GM12878 (cell line): ENCODE measurements around the gene ZNF200. TPM values are rescaled to one million over a fixed set of nuclear protein-coding genes. Genes with fewer than 3 reads are reported as not detected.

Source experiments
- BACH1 ChIP-seq: fragments of 450-650 bp; IDR thresholded peaks from 2 replicates; pipeline ENCODE4 v1.6.1; 2017; ENCODE audit warnings: mild to moderate bottlenecking, borderline replicate concordance
- CBFB ChIP-seq: IDR thresholded peaks from 2 replicates; pipeline ENCODE4 v1.6.1; 2016; ENCODE audit warnings: antibody characterized with exemption, low read depth
- CBX5 ChIP-seq: sonication (generic); IDR thresholded peaks from 2 replicates; pipeline ENCODE4 v1.6.1; 2016; ENCODE audit warnings: low read depth, moderate library complexity, mild to moderate bottlenecking, inconsistent platforms
- CREB1 ChIP-seq: IDR thresholded peaks from 2 replicates; pipeline ENCODE4 v1.6.1; 2012; ENCODE audit warnings: low read depth, mild to moderate bottlenecking, inconsistent platforms
- ETV6 ChIP-seq, 2 experiments: fragments of 450-650 bp in 1 of 2; IDR thresholded peaks in 1 of 2; conservative IDR thresholded peaks in 1 of 2; 2 replicates each; pipeline ENCODE4 v1.6.1; 2014; ENCODE audit warnings: antibody characterized with exemption in 1 of 2, borderline replicate concordance in 1 of 2, low read depth in 1 of 2, mild to moderate bottlenecking in 1 of 2, moderate library complexity in 1 of 2
- GATAD2B ChIP-seq: fragments of 450-650 bp; conservative IDR thresholded peaks from 2 replicates; pipeline ENCODE4 v1.6.1; 2017; ENCODE audit warnings: low read depth, mild to moderate bottlenecking, moderate library complexity
- IKZF1 ChIP-seq: fragments of 450-650 bp; conservative IDR thresholded peaks from 2 replicates; pipeline ENCODE4 v1.6.1; 2017; ENCODE audit warnings: antibody characterized with exemption, mild to moderate bottlenecking
- LARP7 ChIP-seq: fragments of 450-650 bp; IDR thresholded peaks from 2 replicates; pipeline ENCODE4 v1.6.1; 2017; ENCODE audit warnings: mild to moderate bottlenecking
- MXI1 ChIP-seq: fragments of 150-350 bp; IDR thresholded peaks from 2 replicates; pipeline ENCODE4 v1.6.1; 2011; ENCODE audit warnings: low read depth, mild to moderate bottlenecking, inconsistent platforms, low read length, improper control_type of control experiment
- NR2C1 ChIP-seq: fragments of 450-650 bp; IDR thresholded peaks from 2 replicates; pipeline ENCODE4 v1.6.1; 2017; ENCODE audit warnings: antibody characterized with exemption, mild to moderate bottlenecking, moderate library complexity
- RB1 ChIP-seq: fragments of 450-650 bp; formaldehyde crosslinking; IDR thresholded peaks from 2 replicates; pipeline ENCODE4 v1.6.1; 2017; ENCODE audit warnings: mild to moderate bottlenecking, borderline replicate concordance
- RUNX3 ChIP-seq: IDR thresholded peaks from 2 replicates; pipeline ENCODE4 v1.6.1; 2012; ENCODE audit warnings: low read length, inconsistent platforms
- SREBF1 ChIP-seq: IDR thresholded peaks from 2 replicates; pipeline ENCODE4 v1.6.1; 2012; ENCODE audit warnings: mild to moderate bottlenecking, low read length
- SRF ChIP-seq, 2 experiments: IDR thresholded peaks; 2 replicates each; pipeline ENCODE4 v1.6.1; 2011; ENCODE audit warnings: low read depth in 2 of 2, low read length in 2 of 2, mild to moderate bottlenecking in 1 of 2, moderate library complexity in 1 of 2
- TCF12 ChIP-seq: IDR thresholded peaks from 2 replicates; pipeline ENCODE4 v1.6.1; 2011; ENCODE audit warnings: low read depth, mild to moderate bottlenecking, low read length
- ZNF217 ChIP-seq: fragments of 450-650 bp; IDR thresholded peaks from 2 replicates; pipeline ENCODE4 v1.6.1; 2017; ENCODE audit warnings: antibody characterized with exemption, mild to moderate bottlenecking
- polyA plus RNA-seq, 11 experiments: library from polyadenylated mRNA; depleted of rRNA in 4 of 11; unstranded in 6 of 11; stranded (reverse) in 5 of 11; fragments of >200 nt; fragmentation: Nextera tagmentation in 4 of 11; fragmentation: Illumina TruSeq in 1 of 11; extraction: Ambion mirVana in 4 of 11; extraction: Trizol in 1 of 11; gene quantifications; 1 replicate in 1 of 11; 2 replicates in 10 of 11; pipeline versions ENCODE4 v1.2.1 to v1.2.3, GENCODE V29; 2011 to 2016; ENCODE audit warnings: inconsistent platforms in 2 of 11, missing spikeins in 2 of 11, low read depth in 1 of 11
- total RNA-seq, 4 experiments: library from RNA; depleted of rRNA in 3 of 4; stranded (reverse); fragments of >200 nt in 3 of 4; fragmentation: Illumina TruSeq in 1 of 4; extraction: Trizol in 1 of 4; gene quantifications; 2 replicates each; pipeline versions ENCODE4 v1.2.1 to v1.2.3, GENCODE V29; 2013 to 2021
- TF ChIP-seq, protein P1 (sequence below): fragments of 450-650 bp; conservative IDR thresholded peaks from 2 replicates; pipeline ENCODE4 v1.6.1; 2017; ENCODE audit warnings: mild to moderate bottlenecking, moderate library complexity
- TF ChIP-seq, protein P2 (sequence below): fragments of 450-650 bp; IDR thresholded peaks from 2 replicates; pipeline ENCODE4 v1.6.1; 2016; ENCODE audit warnings: mild to moderate bottlenecking
- TF ChIP-seq, protein P3 (sequence below): fragments of 450-650 bp; IDR thresholded peaks from 2 replicates; pipeline ENCODE4 v1.6.1; 2017; ENCODE audit warnings: mild to moderate bottlenecking, low read depth, inconsistent platforms; ENCODE audit not compliant: poor library complexity, severe bottlenecking
- TF ChIP-seq, protein P4 (sequence below): fragments of 450-650 bp; IDR thresholded peaks from 2 replicates; pipeline ENCODE4 v1.6.1; 2017; ENCODE audit warnings: borderline replicate concordance
- TF ChIP-seq, protein P5 (sequence below): fragments of 450-650 bp; IDR thresholded peaks from 2 replicates; pipeline ENCODE4 v1.6.1; 2016; ENCODE audit warnings: mild to moderate bottlenecking
- TF ChIP-seq, protein P6 (sequence below): IDR thresholded peaks from 2 replicates; pipeline ENCODE4 v1.6.1; 2012; ENCODE audit warnings: low read depth, low read length, improper control_type of control experiment

The ZNF200 gene
- total and polyA plus RNA-seq, 10 of the 15 experiments (the other 5 are each of a cell fraction or from before 2014, with no cell fraction given), result 4.0 to 13.9 (median 9.6) TPM

DNA sequence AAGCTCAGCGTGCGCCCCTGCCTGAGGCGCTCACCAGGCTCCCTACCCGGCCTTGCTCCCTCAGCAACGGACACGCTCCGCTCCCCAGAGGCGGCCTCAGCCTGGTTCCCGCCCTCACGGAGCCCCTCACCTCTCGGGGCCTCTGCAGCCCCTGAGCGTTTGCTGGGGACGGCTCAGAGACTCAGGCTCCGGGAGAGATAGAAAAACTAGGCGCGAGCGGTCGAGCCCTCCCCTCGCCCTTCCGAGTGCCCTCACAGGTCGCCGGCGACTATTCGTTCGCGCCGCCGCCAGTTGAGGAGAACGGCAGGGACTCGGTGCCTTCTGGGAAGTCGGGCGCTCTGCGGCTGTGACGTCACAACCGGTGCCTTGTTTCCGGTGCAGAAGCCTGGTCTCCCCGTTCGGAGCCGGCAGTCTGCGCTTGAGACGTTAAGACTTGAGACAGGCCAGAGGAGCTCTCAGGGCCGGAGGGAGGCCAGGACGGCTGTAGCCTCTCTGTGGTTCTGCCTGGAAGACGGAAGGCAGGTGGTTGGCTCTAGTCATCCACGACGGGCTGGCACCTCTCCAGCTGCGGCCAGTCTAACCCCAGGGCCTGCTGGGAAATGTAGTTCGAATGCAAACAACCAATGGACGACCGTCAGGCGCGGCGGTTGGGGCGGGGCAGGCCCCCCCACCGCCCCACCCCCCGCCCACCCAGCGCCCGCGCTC, at the start of gene ZNF200 (continued):
- TF ChIP-seq, protein P1, sequence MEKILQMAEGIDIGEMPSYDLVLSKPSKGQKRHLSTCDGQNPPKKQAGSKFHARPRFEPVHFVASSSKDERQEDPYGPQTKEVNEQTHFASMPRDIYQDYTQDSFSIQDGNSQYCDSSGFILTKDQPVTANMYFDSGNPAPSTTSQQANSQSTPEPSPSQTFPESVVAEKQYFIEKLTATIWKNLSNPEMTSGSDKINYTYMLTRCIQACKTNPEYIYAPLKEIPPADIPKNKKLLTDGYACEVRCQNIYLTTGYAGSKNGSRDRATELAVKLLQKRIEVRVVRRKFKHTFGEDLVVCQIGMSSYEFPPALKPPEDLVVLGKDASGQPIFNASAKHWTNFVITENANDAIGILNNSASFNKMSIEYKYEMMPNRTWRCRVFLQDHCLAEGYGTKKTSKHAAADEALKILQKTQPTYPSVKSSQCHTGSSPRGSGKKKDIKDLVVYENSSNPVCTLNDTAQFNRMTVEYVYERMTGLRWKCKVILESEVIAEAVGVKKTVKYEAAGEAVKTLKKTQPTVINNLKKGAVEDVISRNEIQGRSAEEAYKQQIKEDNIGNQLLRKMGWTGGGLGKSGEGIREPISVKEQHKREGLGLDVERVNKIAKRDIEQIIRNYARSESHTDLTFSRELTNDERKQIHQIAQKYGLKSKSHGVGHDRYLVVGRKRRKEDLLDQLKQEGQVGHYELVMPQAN, result peak; percentile 84; the same call in 1 of the 2 replicates
- TF ChIP-seq, protein P2, sequence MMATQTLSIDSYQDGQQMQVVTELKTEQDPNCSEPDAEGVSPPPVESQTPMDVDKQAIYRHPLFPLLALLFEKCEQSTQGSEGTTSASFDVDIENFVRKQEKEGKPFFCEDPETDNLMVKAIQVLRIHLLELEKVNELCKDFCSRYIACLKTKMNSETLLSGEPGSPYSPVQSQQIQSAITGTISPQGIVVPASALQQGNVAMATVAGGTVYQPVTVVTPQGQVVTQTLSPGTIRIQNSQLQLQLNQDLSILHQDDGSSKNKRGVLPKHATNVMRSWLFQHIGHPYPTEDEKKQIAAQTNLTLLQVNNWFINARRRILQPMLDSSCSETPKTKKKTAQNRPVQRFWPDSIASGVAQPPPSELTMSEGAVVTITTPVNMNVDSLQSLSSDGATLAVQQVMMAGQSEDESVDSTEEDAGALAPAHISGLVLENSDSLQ, result peak; percentile 98
- peak; percentile 58; the same call in 1 of the 2 replicates for TF ChIP-seq GATAD2B
- TF ChIP-seq, protein P3, sequence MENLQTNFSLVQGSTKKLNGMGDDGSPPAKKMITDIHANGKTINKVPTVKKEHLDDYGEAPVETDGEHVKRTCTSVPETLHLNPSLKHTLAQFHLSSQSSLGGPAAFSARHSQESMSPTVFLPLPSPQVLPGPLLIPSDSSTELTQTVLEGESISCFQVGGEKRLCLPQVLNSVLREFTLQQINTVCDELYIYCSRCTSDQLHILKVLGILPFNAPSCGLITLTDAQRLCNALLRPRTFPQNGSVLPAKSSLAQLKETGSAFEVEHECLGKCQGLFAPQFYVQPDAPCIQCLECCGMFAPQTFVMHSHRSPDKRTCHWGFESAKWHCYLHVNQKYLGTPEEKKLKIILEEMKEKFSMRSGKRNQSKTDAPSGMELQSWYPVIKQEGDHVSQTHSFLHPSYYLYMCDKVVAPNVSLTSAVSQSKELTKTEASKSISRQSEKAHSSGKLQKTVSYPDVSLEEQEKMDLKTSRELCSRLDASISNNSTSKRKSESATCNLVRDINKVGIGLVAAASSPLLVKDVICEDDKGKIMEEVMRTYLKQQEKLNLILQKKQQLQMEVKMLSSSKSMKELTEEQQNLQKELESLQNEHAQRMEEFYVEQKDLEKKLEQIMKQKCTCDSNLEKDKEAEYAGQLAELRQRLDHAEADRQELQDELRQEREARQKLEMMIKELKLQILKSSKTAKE, result peak; percentile 68
- TF ChIP-seq TCF12, result 0 out of 2 replicates have a peak, but pooled peaks have one; percentile 47
- 0 out of 2 replicates have a peak, but pooled peaks have one; percentile 47 for TF ChIP-seq LARP7
- TF ChIP-seq CREB1, result peak; percentile 95
- TF ChIP-seq RB1, result peak; percentile 41; the same call in 1 of the 2 replicates
- TF ChIP-seq CBFB, result 0 out of 2 replicates have a peak, but pooled peaks have one; percentile 64
- TF ChIP-seq, protein P4, sequence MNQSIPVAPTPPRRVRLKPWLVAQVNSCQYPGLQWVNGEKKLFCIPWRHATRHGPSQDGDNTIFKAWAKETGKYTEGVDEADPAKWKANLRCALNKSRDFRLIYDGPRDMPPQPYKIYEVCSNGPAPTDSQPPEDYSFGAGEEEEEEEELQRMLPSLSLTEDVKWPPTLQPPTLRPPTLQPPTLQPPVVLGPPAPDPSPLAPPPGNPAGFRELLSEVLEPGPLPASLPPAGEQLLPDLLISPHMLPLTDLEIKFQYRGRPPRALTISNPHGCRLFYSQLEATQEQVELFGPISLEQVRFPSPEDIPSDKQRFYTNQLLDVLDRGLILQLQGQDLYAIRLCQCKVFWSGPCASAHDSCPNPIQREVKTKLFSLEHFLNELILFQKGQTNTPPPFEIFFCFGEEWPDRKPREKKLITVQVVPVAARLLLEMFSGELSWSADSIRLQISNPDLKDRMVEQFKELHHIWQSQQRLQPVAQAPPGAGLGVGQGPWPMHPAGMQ, result no peak
- peak; percentile 82 for TF ChIP-seq RUNX3
- peak; percentile 49; the same call in 1 of the 2 replicates for TF ChIP-seq SREBF1
- no peak for TF ChIP-seq ZNF217
- TF ChIP-seq MXI1, result peak; percentile 66
- TF ChIP-seq, protein P5, sequence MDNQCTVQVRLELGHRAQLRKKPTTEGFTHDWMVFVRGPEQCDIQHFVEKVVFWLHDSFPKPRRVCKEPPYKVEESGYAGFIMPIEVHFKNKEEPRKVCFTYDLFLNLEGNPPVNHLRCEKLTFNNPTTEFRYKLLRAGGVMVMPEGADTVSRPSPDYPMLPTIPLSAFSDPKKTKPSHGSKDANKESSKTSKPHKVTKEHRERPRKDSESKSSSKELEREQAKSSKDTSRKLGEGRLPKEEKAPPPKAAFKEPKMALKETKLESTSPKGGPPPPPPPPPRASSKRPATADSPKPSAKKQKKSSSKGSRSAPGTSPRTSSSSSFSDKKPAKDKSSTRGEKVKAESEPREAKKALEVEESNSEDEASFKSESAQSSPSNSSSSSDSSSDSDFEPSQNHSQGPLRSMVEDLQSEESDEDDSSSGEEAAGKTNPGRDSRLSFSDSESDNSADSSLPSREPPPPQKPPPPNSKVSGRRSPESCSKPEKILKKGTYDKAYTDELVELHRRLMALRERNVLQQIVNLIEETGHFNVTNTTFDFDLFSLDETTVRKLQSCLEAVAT, result peak; percentile 68
- no peak for TF ChIP-seq ETV6 (conservative IDR thresholded peaks at IDR 0.05 in 1 of 2, IDR thresholded peaks at IDR 0.05 in 1 of 2; ENCODE audit: borderline replicate concordance in 1 of 2, low read depth in 1 of 2)
- TF ChIP-seq CBX5, result no peak
- peak; percentile 49; the same call in 1 of the 2 replicates for TF ChIP-seq BACH1
- TF ChIP-seq, protein P6, sequence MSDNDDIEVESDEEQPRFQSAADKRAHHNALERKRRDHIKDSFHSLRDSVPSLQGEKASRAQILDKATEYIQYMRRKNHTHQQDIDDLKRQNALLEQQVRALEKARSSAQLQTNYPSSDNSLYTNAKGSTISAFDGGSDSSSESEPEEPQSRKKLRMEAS, result peak; percentile 37
- peak; percentile 77 for TF ChIP-seq NR2C1
- peak; percentile 97 for TF ChIP-seq IKZF1
- TF ChIP-seq SRF (IDR thresholded peaks at IDR 0.05; ENCODE audit: low read depth in 2 of 2, low read length in 2 of 2), result 0 out of 4 replicates have a peak, but pooled peaks of 1 of the 2 experiments have one; percentile 41
